Measurements from ENCODE around the gene NRP2. TPM values are rescaled to one million over a fixed set of nuclear protein-coding genes. Genes with fewer than 3 reads are reported as not detected.

NRP2 gene
- total RNA-seq, 1 donor from 2014 or later = 43.3 TPM

DNA sequence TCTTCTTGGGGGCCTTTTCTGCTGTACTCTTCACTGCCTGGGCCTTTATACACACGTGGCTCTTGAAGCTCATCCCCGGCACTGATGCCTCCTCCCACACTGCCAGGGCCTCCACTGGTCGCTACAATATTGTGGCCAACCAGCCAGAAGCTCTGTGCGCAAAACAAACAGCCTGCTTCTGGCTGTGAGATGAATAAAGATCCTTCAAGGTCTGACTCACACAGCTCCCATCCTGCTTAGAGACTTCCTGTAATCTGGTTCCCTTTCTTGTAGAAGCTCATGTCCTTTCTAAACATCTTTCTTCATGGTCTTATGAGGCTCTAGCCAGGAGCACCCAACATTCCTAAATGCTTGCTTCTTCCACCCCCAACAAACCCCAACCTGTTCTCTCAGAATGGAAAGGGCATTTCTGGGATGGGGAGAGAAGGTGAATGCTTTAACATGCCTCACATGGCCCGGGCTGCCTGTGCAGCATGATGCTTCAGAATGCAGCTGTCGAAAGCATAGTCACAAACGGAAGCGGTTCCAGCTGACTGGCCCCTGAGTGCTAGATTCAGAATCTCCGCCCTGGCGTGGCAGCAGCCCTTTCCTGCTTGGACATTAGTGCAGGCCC, 24.6 kb downstream of the NRP2 start:
- peak; percentile 77 for DNase-seq (ENCODE audit: low read depth, low spot score)

- DNase-seq (ENCODE audit: low read depth, low spot score) = peak; percentile 67
Observed at GRCh38 chr2:205708231-205708631, 25.9 kb downstream of the NRP2 start.

DNA sequence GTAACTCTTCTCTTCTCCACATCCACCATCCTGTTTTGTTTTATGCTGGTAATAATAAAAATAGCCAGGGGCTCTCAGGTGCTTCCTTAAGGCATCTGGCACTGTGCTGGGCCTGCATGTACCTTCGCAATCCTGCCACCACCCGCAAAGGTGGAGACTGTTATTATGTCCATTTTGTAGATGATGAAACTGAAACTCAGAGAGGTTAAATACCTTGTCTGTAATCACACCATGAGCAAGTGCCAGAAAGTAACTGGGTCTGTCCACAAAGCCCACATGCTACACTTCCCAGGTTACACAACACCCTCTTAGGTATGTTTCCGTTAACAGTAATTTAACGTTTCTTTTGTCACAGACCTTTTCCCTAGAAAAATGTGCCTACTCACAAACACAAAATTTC, 27.0 kb downstream of the NRP2 start:
- DNase-seq (ENCODE audit: low read depth, low spot score) = no peak

DNA sequence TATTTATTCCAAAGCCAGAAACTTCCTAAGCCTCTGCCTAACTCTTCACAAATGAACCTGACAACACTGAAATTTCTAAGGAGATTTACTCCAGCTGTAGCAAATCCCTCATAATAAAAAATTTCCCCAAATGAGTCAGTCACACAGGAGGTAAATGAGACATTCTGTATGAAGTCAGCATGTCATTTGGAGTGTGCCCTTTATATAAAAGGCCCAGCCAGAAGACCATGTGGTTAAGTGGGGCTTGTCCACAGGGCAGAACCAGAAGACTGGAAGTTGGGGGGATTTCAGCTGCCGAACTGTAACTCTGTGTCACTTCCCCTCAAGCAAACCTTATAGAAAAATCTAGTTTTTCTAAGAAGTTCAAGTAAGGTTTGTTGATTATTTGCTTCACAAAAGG, 30.2 kb downstream of the NRP2 start:
- no peak for DNase-seq (ENCODE audit: low read depth, low spot score)

DNA sequence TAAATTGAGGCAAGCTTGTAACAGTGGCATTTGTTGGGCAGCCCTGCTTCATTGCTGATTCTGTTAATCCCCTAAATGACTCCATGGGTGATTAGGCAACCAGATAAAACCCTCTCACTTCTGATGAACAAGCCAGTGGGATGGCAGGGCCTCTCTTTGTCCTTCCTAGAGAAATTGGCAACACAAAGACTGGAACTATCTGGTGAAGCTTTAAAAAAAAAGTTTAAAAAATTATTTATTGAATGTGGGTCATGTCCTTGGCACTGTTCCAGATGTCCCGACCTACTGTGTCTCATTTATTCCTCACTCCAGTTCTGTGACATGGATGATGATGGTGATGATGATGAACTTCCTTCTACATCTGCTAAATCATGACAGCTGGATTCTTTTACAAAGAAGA, 30.8 kb downstream of the NRP2 start:
- no peak for DNase-seq (ENCODE audit: low read depth, low spot score)

DNA sequence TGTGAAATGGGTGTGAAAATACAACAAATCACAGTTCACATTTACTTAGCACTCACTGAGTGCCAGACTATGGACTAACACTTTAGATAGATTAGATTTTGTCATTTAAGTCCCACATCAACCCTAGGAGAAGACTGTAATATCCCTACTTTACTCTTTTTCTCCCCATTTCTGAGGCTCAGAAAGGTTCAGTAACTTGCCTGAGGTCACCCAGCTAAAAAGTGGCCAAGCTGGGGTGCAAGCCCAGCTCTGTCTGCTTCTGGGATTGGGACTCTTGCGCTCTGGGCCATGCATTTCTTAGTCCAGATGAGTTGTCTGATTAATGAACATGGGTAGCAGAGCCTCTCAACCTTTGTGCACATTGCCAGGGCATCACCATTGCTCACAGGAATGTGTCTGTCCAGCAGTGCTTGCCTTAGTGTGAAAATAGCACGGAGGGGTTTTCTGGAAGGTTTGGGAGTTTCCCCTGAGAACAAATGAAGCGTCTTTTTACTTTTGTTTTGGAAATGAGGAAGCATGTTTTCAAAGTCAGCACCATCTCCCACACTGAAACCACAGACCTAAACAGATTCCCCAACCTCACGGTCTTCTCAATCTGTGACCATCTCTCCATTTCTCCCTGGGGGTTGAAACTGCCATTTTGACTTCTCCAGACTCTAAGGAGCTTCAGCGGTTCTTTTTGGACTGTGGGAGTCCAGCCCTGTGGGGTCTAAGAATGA, 31.9 kb downstream of the NRP2 start:
- no peak for DNase-seq (ENCODE audit: low read depth, low spot score)

DNA sequence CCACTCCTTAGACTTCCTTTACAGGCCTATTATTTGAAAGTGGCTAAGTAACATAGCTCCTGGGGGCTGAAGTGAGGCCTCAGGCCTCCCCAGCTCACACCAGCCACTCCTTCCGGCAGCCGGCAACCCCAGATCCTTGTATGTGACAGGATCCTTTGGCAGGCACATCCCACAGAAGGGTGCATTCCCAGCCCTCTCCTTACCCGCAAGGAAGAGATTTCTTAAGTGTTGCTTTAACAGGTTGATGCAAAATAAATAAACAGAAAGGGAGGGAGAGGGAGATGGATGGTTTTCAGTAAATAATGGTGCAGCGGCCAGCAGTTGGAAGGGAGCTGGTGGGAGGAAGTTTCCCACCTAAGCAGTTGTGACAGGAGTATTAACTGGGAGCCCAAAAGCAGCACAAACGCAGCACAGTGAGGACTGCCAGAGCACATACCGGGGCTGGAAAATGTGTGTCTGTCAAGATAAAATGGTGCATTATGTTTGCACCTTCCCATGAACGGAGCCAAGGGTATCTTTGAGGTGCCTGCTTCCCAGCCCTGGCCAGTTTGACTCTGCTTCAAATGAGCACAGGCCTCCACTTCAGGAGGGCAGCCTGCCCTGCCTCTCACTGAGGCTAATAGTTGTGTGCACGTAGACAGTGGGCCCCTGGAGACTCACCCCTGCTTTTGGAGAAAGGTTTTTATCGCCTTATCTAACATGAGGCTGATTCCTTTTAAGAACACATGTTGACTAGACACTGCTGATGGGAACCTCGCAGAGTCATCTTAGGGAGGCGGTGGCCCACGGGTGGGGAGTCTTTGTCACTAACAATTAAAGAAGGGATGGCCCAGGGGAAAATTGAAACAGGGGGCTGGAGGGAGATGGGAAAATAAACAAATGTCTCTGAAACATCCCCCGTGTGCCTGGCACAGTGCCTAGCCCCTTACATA, 32.8 kb downstream of the NRP2 start:
- DNase-seq (ENCODE audit: low read depth, low spot score) = no peak

GRCh38 chr2:205715831-205716525, 33.7 kb downstream of the NRP2 start:
- DNase-seq (ENCODE audit: low read depth, low spot score) = no peak

GRCh38 chr2:205717175-205717846, 35.0 kb downstream of the NRP2 start:
- no peak for DNase-seq (ENCODE audit: low read depth, low spot score)

DNA sequence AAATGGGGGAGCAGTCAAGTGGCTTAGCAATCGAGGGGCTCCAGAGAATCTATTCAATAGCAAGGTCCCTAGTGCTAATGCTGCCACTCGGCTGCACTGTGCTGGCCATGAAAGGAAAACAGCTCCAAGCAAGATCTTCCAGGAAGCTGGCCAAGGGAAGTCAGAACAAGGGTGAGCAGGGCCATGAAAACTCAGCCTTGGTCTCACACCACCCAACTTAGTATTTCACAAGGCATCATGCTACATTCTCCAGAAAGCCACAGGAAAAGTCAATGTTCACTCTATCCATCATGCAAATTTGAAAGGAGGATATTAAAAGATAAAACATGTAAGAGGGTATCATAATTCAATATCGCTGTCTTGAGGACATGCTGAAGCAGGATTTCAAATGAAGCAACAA, 35.7 kb downstream of the NRP2 start:
- DNase-seq (ENCODE audit: low read depth, low spot score) = no peak

DNA sequence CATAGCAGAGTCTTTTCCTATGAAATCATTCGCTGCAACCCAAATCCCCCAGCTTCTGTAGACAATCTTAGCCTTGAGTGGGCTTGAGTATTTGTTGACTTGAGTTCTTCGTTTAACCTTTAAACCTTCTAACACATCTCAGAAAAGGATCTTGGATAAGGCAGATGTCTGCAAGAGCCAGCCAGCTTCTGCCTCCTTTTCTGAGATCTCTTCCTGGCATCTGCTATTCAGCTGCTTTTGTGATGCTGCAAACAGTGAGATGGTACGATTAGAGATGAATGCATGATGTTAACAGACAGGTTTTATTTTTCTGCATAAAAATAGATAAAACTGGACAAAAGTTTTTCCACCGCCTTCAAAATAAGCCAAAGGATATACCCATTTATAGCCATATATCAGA, 37.5 kb downstream of the NRP2 start:
- no peak for DNase-seq (ENCODE audit: low read depth, low spot score)

DNA sequence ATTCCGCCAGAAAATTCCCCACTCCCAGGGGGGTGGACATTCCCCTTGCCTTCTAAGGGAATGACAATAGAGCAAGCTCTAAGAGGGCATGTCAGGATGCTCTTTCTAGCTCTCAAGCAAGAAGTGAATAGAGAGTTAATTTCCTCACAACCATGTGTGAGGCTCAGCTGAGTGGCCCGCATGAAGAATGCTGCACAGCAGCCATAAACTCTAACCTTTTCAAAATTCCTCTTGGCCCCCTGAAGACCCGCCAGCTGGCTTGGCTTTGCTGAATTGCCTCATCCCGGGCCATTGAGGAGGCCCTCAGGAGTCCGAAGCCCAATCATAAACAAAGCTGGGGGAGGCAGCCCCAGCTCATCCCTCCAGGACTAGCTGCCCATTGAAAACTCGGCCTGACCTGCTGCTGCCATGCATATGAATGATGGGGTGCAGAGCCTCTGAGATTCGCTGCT, 38.2 kb downstream of the NRP2 start:
- no peak for DNase-seq (ENCODE audit: low read depth, low spot score)

DNA sequence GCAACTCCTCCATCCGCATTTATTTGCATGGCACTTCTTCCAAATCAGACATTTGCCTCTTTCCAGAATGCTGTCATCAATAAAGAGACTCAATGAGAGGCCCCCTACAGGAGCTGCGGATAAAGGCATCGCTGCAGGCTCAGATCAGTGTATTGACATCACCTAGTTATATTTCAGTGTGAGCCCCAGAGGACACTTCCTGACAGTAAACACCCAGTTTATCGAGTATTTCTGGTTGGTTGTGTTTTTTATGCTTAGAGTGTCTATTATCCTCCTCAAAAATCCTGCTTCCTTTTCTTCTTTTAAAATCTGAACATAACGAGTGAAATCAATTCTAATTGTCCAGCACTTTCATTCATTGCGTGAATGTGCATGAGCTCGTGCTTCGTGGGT, 38.8 kb downstream of the NRP2 start:
- DNase-seq (ENCODE audit: low read depth, low spot score) = no peak

DNA sequence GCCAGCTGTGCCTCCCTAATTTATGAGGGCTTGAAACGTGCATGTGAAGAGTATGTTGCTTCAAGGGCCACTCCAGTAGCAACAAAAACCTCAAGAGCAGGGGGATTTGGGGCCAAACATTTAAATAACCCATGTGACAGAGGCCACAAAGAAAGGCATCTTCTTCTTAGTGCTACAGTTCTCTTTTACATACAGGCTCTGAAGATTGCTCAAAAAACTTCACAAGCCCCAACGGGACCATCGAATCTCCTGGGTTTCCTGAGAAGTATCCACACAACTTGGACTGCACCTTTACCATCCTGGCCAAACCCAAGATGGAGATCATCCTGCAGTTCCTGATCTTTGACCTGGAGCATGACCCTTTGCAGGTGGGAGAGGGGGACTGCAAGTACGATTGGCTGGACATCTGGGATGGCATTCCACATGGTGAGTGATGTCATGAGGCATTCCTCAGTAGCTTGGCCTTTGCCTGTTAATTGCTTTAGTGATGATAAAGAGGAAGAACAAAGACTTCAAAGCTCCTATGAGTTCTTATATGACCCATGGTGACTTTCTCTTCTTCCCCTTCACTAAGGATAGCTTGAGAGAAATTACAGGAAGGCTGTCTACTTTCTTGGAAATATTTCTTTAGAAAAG, 40.1 kb downstream of the NRP2 start:
- DNase-seq (ENCODE audit: low read depth, low spot score) = no peak

DNA sequence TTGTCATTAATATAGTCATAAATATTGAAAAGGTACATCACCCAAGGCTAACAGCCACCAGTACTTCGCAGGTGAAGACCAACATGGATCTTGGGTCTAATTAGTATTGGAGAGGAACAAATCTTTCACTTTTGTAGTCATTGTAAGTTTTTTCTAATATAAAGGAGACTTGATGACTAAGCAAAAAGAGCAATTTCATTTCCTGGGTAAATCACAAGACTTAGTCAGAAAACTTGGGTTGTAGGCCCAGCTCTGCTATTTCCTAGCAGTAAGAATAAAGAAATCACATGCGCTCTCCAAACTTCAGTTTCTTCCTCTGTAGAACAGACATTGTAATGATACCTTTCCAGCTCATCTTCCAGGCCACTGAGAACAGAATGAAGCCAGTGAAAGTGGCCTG, 40.9 kb downstream of the NRP2 start:
- DNase-seq (ENCODE audit: low read depth, low spot score) = no peak

DNA sequence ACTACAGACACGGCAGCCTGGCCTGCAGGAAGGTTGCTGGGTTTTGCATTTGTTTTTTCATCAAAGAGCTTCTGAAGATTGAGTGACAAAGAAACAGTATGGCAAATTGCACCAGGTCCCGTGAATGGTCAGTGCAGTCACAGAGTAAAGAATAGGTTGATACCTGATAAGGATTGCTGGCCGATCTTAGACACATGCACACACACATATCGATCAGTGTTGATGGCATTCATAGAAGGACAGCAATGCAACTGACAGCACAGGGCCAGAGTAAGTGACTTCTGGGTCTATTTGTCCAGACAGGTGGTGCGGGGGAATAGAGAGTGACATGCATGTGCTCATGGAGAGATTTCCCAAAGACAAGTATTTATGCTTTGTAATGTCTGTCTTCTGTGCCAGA, 42.8 kb downstream of the NRP2 start:
- DNase-seq (ENCODE audit: low read depth, low spot score) = no peak

DNA sequence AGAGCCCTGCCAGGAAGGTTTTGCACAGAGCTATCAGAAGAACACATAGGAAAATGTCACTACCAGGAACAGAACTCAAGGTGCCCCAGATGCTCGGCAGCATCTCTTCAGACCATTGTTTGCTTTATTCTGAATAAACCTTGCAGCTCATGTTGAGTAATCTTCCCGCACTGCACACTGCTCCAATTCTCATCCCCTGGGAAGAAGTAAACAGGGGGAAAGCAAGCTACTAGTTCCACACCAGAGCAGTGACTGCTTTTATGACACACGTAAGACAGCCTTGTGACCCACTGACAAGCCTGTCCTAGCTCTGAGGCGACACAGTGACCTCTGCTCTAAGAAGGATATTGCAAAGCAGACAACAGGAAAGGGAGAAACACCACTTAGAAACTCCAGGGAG, 44.2 kb downstream of the NRP2 start:
- no peak for DNase-seq (ENCODE audit: low read depth, low spot score)

- DNase-seq (ENCODE audit: low read depth, low spot score) = no peak
Observed at GRCh38 chr2:205727174-205727573, 44.9 kb downstream of the NRP2 start.

DNA sequence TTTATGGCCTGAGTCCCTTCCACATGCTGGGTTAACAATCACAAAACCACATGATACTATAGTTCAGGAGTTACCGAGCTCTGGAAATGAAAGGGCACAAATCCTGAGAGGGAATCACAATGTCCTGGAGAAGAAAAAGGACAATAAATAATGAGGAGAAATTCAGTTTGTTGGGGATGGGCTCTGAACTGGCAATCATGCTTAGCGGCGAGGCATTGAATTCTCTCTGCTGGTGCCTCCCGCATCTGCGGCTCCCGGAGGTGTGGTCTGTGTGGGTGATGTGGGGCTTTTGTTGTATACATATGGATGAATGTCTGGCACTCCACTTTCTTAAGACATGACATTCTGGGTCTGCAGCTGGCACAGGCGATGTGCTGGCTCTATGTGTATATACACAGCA, 46.1 kb downstream of the NRP2 start:
- DNase-seq (ENCODE audit: low read depth, low spot score) = no peak

DNA sequence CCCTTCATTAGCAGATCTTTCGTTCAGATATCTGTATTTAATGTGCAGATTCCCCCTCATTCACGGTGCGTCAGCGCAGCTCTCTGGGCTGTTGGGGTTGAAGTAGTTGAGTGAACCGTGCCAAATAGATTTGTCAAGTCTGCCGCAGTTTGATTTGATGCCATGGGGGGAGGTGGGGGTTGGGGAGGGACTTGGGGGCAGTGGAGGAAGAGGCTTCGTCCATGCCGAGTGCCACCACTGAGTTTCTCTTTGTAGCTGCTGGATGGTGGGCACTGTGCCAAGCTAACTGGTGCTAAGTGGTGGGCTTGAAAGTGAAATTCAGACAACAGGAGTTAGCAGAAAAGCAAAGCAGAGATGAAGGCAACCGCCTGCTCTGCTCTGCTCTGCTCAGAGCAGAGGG, 47.9 kb downstream of the NRP2 start:
- DNase-seq (ENCODE audit: low read depth, low spot score) = no peak

Data from pulmonary artery endothelial cell (primary cell).